GM19397 (cell line): ENCODE results near the gene MRPL36.
"Not testable (repeated sequence)": the region's sequence is repeated elsewhere in the genome, so short reads cannot be mapped to it uniquely, and the experiment has no call there.

Experiments
- ATAC-seq: cut with Tn5 transposase; IDR thresholded peaks from one replicate; pipeline ENCODE4 v1.9.1; 2021; ENCODE audit warnings: mild to moderate bottlenecking, moderate library complexity; ENCODE audit not compliant: unreplicated experiment

The MRPL36 gene

DNA sequence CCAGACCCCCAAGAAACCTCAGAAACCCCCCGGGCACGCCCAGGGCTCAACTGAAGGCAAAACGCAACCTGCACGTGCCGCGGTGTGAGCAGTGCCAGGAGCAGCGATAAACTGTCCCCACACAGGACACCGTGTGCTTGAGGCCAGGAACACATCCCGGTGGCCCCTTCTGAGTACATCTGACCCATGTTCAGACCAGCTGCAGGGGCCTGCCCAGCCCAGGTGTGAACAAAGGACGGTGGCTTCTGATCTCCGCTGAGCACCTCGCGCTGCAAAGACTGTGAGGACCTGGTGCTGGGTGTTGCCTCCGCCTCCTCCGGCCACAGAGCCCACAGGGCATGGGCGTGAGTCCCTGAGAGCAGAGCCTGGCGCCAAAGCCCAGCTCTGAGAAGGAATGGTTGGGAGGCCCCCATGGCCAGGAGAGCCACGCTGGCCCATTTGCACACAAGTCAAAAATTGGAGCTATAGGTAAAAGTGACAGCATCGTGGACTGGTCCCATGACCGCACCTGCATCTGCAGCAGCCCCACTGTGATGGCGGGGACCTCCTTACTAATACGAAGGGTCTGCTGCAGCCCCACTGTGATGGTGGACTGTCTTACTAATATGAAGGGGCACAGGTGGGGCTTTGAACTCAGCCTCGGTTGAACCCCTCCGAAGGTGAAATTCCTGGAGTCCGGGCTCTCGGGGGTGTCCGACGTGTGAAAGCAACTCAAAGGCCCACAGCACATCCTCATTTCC is 33.0 kb upstream of the MRPL36 start:
- no peak for ATAC-seq

DNA sequence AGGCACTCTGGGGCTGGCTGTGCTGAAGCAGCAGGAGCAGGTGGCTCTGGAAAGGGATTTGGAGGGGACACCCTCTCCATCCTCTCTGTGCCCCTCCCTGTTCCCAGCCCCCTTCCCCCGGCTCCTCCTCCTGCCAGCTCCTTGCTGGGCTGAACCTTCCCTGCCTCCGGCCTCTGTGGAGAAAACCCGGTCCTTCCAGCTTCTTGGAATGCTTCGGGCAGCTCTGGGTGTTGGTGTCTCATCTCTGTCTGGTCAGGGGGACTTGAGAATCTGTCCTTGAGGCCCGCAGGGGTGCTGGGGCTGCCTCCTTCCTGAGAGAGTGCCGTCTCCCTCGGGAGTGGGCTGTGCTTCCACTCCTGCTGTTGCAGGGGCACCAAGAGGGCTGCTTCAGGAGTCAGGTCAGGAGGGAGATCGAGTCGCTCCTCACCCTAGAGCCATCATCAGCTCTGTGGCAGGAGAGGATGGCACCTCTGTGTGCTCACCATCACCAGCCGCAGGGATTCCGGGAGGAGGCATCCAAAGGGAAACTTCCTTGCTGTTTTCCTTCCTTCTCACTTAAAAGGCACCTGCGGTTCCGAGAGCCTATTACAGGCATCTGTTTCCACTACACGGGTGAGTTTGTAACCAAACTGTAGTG is 32.2 kb upstream of the MRPL36 start:
- ATAC-seq, result no peak

DNA sequence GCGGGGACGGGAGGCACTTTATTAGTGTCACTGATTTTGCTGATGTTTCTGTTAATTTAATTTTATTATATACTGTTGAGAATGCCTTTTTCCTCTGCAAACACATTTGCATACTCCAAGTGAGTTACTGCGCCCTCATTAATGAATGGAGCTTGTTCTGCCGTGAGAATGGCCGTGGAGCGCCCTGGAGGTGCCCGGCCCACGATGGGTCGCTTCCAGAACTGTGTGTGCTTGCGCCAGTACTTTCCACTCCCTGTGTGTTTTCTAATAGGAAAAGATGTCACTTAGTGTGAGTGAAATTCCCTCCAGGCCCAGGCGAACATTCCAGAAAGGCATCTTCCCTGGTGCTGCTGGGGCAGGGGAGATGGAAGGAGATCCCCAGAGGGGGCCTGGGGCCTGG is 31.6 kb upstream of the MRPL36 start:
- no peak for ATAC-seq

DNA sequence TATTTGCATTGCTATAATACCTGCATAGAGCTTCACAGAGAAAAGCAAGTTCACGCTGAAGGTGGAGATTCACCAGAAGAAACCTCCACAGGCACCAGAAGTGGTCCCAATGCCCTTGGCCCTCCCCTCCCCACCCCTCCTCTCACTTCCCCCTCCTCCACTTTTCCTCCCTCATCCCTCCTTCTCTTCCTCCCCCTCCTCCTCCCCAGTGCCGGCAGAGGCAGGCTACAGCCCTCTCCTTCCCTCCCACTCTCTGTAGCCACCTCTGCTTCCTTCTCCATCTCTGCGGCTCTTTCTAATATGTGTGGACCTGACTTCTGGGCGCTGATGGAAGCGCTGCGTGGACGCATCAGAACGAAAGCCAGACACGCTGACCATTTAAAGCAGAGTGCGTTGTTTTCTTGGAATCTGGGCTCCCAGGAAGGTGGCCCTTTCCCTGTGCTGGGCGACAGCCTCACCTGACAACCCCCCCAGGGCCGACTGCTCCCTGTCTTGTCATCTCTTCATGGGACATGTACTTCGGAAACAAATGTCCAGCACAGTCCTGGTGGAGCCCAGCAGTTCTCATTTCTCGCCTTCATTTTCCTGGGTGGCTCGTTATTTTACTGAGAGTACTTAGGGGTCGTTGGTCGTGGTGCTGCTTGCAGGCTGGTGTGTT is 31.1 kb upstream of the MRPL36 start:
- no peak for ATAC-seq

DNA sequence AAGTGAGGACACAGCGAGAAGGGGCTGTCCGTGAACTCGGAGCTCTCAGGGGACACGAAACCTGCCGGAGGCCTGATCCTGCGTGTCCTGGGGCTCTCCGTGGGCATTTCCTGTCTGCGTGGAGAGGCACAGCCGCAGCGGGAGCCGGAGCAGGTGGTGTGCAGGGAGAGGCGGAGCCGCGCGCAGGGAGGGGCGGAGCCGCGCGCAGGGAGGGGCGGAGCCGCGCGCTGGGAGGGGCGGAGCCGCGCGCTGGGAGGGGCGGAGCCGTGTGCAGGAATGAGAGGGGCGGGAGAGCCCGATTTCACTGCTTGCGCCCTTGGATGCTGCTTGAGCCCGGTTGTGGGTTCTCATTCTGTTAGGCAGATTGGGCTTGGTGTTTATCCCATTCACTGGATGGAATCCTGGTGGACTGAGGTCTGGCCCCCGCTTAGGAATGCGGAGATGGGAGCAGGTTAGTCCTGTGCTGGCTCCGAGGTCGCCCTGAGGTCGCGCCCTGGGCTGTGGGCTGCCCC is 28.3 kb upstream of the MRPL36 start:
- no peak for ATAC-seq

DNA sequence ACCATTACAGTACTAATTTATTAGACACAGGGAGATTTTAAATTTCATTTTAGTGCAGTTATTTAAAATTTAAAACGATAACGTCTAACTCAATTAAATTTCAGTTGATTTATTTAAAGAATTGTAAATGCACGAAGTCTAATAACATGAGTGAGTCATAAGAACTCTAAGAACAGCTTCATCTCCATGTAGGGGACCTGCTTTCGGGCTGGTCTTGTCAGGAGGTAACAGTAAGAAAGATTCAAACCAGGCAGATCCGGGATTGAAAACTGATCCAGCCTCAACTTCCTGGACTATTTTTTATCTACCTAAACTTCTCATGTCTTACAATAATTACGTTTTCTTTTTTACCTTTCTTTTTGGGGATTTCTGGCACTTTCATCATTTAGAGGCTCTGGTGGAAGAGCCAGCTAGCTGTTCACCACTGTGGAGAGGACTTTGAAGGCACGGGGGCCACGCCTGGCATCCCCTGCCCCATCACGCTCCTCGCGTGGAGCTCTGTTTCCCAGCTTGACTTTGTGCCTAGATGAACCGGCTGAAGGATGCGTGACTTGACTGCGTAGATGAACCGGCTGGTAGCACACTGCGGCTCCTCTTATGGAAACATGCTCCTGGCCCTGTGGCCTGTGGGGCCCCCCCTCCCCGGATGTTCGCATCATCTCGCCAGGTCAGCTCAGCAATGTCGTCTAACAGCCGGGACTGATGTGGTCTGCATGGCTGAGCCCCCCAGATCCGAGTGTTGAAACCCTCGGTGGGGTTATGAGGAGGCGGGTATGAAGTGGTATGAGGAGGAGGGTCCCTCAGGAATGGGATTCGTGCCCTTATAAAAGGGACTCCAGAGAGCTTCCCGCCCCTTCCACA is 27.6 kb upstream of the MRPL36 start:
- no peak for ATAC-seq

DNA sequence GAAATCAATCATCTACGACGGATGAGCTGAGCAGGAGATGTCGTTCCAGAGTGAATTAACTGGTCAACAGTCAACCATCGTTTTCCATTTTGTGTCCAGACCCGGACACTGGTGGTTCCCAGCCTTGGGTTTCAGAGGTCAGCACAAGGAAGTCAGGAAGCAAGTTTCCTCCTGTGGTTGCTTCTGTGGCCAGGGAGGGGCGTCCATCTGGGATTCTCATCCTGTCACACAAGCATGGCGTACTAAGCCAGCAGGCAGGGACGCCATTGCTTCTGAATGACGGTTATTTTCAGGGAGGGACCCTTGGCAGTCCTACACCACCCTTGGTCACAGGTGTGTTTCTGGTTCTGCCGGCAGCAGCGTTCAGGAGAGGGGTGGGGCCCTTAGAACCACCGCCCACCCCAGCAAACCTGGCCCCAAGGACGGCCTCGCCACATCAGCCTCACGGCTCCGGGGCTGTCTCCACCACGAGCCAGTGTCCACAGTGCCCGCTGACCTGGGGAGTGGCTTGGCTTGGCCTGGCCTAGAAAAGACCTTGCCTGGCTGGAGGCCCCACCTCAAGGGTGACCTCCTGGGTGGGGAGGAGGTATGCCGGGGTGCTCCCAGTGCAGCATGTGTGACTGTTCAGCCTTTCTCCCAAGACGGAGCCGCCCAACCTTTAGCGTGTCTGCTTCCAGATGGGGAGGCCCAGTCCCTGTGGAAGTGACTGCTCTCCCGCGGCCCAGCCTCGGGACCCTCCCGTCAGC is 26.8 kb upstream of the MRPL36 start:
- ATAC-seq, result no peak

DNA sequence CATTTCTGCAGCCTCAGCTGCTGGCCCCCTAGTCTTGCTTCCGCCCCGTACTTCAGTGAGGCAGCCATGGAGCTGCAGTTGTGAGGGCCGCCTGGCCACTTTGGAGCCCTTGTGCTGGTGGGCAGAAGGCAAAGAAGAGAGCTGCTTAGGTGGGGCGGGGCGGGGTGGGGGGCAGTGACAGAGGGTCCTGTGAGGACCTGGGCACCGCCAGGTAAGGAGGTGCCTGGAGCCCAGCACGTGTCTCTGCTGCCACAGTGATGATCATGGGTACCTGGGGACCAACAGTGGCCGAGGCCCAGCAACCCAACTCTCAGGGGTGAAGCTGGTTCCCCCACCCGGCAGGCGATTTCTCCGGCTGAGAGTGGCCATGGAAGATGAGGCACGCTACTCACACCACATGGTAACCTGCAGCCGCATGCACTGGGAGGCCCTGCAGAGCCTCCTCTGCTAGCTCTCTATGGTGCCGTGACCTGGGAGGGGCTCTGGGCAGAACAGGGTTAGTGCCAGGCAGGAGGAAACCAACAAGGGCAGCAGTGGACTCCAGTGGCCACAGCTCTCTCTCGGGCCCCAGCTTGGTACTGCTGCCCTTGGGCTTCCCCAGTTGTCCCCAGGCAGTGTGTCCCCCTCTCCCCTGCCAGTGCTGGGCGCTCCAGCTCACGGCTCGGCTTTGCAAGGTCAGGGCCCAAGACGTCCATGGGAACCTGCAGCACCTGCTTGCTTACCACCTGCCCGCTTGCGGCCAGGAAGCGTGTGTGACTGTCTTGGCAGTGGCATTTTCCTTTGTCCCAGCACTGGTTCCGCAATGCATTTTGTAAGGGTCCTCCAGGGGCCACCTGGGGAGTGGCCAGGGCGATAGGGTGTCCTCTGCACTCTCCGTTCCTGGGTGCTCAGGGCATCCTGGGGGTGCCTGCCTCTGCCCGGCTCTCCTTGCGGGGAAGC is 25.5 kb upstream of the MRPL36 start:
- ATAC-seq, result no peak

DNA sequence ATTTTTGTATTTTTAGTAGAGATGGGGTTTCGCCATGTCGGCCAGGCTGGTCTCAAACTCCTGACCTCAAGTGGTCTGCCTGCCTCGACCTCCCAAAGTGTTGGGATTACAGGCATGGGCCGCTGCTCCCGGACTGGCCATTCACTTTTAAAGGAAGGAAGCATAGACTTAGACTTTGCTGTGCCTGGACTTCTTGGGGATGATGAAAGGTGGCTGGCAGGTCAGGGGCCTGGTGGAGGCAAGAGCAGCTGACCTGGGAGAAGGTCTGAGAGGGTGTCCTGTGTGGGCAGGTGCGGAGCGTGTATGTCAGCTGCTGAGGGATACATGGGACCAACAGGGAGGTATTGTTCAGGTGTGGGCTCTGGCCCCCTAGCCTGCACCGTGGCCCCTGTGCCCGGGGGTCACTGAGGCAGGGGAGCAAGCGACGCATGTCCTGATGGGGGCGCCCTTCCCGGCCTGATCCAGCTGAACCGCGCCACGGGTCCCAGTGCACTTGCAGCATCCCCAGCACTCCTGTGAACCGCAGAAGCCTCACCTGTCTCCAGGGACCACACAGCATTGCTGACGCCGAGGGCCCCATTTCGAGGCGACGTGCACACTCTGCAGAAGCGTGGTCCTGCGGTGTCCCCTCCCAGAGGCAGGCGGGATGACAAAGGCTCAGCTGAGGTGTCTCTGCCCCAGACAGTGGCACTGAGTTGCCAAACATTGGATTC is 24.6 kb upstream of the MRPL36 start:
- no peak for ATAC-seq

DNA sequence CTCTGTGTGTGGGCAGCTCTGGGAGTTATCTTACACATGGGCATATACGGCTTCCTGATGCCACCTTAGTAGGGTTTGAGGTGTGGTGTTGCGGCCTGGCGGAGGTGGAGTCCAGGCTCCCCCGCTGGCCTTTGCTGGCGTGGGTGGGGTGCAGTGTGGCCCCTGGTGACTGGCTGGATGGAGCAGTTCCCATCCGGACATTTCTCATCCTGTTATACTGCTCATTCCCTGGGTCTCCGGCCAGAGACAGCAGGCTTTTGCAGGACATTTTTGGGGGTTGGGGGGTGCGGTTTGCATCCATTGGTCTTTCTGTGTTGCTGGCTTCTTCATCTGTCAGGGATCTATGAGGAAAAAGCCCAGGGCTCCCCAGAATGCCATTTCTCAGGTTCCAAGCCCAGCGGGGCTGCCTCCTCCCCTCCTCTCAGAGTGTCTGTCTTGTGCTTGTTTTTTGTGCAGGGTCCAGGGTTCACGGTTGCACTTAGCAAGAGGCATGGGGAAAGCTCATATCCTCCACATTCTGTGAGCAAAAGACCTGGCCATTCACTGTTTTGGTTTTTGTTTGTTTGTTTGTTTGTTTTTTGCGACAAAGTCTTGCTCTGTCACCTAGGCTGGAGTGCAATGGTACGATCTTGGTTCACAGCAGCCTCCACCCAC is 23.9 kb upstream of the MRPL36 start:
- ATAC-seq, result no peak

DNA sequence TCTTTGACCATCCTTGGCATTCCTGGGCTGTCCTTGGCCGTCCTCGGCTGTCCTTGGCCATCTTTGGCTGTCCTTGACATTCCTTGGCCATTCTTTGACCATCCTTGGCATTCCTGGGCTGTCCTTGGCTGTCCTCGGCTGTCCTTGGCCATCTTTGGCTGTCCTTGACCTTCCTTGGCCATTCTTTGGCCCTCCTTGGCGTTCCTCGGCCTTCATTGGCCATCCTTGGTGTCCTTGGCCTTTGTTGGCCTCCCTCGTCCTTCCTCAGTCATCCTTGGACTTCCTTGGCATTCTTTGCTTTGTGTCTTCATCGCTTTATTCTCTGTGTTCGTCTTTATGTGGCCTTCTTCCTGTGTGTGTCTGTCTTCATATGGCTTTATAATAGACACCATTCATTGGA is 22.2 kb upstream of the MRPL36 start:
- ATAC-seq, result no peak

DNA sequence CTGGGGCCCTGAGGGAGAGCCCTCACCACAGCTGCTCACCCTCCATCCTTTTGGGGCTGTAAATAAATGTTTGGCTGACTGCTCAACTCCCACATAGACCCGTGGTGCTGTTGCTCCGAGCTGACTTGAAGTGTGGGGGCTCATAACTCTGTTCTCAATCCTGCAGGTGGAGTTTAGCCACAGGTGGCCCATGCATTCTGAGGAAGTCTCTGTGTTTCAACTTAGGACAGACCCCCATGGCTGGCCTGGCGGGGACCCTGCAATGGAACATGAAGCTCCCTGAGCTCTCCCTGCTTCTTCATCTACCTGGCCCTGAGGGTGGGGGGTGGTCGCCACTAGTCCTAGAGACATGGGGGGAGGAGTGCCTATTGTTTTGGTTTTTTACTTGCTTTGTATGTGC is 21.3 kb upstream of the MRPL36 start:
- no peak for ATAC-seq

DNA sequence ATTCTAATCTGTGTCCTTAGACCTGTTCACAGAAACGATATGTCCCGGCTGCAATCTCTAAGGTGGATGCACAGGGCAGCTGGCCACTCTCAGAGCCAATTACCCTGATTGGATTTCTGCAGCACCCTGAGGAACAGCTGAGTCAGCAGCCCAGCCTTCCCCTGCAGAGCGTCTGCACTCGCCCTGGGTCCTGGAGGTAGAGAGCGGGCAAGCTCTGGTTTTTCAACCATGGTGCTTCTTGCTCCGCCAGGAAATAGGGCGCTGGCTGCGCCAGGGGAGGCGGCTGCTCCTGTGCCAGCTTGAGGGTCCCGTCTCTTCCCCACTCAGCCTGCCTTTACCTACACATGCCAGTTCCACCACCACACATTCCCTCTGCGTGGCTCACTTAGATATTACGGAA is 20.7 kb upstream of the MRPL36 start:
- ATAC-seq, result no peak

DNA sequence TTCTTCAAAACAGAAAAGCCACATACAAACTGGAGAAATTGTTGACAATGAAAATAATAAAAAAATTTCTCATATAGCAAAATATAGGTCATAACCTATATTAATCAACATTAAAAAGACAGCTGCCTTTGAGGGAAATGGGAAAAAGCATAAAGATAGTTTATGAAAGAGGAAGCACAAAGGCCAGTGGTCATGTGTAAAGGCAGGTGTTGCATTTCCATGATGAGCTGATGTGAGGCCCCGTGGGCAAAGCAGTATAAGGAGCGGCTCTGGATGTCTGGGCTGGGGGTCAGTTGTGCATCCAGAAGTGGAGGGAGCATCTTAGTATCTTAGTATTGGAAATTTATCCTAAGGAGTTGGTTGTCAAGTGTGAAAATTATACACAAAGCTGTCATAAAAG is 19.8 kb upstream of the MRPL36 start:
- no peak for ATAC-seq

DNA sequence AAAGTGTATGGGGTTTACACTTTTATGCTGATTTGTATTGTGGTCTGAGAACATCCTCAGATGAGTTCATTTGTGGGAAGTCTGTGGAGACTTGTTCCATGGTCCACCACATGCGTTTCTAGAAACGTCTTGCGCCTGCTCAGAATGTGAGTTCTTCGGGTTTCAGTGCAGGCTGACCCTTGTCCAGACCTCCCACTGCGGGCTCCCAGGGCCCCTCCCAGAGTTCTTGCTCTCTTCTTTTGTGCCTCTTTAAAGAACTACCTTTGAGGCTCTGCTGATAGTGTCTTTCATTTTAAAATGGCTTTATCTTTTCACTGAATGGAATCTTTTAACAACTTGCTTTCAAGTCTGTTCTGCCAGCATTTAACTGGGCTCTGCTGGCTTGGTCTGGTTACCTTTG is 19.1 kb upstream of the MRPL36 start:
- no peak for ATAC-seq

DNA sequence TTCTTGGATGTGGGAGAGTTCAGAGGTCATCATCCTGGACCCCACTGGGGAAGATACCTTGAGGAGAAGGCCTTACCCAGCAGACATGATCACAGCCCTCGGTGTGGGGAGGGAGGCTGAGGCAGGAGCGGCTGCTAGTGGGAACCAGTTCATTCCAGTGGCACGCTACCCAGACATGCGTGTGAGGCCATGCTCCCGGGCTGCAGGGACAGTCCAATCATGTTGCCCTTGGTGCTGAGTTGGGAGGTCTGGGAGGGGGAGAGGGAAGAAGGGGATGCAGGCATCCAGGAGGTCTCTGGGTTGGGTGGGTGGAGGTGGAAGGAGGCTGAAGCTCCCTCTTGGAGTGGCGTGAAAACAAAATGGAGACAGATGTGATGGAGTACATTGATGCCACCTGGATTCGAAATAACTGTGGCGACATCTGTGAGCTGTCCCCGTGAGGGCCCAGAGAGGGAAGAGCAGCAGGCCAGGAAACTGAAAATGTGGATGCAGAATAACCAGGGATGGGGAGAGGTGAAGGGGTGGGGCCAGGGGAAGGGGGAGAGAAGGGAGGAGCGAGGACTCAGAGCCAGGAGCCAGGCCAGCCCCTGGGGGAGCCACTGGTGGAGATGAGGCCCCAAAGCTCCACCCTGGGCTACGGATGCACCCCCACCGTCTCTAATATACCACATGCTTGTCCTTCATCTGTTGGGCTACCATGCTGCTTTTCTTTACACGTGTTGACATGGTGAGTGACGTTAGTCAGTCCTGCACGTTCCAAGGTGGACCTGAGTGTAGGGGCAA is 17.8 kb upstream of the MRPL36 start:
- no peak for ATAC-seq

DNA sequence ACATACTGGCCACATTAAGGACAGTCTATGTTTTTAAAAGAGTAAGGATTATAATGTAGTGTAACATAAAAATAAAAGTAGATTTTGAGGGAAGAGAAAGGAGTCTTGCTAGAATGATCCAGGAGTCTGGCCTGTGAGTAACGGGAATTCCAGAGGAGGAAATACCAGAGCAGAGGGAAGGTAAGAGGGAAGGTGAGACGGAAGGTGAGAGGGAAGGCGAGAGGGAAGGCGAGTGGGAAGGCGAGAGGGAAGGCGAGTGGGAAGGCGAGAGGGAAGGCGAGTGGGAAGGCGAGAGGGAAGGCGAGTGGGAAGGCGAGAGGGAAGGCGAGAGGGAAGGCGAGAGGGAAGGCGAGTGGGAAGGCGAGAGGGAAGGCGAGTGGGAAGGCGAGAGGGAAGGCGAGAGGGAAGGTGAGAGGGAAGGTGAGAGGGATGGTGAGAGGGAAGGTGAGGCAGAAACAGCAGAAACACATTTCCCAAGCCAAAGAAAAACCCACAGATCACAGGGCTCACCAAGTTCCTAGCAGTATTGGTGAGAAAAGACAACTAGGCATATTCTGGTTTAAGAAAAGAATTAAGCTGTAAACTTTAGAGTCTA is 17.0 kb upstream of the MRPL36 start:
- not testable (repeated sequence) for ATAC-seq
